NCI-H1105 treated with DMSO at 0.1 percent for 48 hours (cell line): Measurements from ENCODE around the gene TMCC1.
A peak's percentile ranks its signal among the peaks of the same experiment; 100 is the strongest.
"Not testable (repeated sequence)": the region's sequence is repeated elsewhere in the genome, so short reads cannot be mapped to it uniquely, and the experiment has no call there.

Experiments used
- DNase-seq: peaks from one replicate; lab custom pipeline; 2025; lab: John Stamatoyannopoulos, UW

The TMCC1 gene

DNA sequence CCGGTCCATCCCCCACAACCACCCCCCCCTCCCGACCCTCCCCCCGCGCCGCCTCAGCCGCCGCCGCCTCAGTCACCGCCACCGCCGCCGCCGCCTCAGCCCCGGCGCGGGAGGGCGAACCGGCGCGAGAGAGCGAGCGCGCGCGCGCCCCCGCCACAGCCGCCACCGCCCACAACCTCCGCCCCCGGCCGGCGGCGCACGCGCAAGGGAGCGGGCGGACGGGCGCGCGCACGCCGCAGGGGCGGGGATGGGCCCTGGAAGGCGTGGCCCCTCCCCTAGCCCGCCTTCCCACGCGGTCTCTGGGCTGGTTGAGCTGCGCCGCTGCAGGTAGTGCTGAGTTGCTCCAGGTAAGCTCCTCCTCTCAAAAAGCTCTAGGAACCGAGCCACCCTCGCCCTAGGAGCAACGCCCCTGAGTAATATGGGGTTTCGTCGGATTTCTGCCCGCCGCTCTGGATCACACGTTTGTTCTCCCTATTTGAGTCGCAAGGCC is at the start of gene TMCC1:
TSS of gene TMCC1 (minus strand) at position 131 of the 490 bp plus-strand sequence.
- DNase-seq: peak; percentile 98

GRCh38 chr3:129943020-129943419 is 49.5 kb upstream of the TMCC1 start:
- no peak for DNase-seq

DNA sequence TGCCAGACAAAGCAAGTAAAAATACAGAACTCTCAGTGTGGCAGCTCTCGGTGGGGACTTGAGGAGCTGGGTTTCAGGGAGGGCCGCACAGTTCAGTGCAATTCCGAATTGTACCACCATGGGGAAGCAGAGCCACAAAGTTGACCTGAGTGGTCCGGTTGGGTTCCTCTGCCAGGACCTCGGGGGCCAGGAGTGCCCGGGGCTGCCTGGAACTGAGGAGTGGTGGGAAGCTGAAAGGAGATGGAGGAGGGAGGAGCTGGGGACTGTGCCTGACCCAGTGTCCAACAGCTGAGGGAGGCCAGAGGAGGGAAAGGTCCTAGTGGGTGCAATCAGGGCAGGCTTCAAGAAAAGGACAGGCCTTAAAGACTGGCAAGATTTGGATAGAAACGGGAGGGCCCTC is 48.8 kb upstream of the TMCC1 start:
- peak; percentile 77 for DNase-seq

DNA sequence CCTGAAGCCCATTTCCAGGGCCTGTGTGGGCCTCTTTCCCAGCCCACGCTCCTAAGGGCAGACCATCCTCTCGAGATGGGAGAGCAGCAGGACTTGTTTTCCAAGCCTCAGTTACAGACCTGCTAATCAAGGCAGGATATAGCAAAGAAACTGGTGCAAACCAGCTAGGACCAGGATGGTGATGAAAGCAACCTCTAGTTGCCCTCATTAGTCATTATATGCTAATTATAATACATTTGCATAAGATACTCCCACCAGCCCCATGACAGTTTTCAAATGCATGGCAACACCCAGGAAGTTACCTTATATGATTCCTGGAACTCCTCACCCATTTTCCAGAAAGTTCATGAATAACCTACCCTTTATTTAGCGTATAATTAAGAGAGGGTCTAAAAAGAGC is 46.6 kb upstream of the TMCC1 start:
- no peak for DNase-seq

GRCh38 chr3:129938140-129938930 is 44.8 kb upstream of the TMCC1 start:
- DNase-seq: no peak

DNA sequence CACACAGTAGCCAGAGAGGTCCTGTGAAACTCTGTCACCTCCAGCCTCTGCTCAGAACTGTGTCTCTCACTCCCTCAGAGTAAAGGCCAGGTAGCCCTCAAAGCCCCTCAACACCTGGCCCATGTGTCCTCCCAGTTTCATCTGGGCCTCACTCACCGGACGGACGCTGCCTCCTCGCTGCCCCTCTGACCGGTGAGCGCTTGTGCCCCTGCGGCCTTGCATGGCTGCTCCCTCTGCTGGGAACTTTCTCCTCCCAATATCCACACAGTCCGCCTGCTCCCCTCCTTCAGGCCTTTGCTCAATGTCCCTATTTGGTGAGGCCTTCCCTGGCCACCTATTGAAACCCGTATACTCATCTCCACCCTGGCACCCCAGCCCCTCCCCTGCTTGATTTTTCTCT is 44.2 kb upstream of the TMCC1 start:
- no peak for DNase-seq

GRCh38 chr3:129936757-129937156 is 43.2 kb upstream of the TMCC1 start:
- DNase-seq: no peak

GRCh38 chr3:129934234-129935123 is 41.0 kb upstream of the TMCC1 start:
- DNase-seq: peak; percentile 57

DNA sequence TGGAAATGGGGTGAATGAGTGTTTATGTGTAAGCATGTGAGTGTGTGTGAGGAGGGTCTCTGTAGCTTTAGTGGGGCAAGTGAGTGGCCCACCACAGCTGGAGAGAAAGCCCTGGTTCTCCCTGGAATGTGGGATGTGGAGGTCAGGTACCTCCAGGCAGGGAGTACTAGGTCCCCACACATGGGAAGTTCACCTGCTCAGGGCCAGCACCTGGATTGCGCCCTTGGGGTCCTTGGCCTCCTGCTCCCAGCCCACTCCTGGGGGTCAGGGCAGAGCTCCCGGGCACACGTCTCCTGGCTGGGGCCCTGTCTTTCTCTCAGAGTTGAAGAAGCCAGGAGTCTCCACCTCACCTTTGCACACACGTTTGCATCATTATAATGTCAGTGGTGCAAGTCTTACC is 40.0 kb upstream of the TMCC1 start:
- no peak for DNase-seq

GRCh38 chr3:129929383-129929782 is 35.9 kb upstream of the TMCC1 start:
- no peak for DNase-seq

- no peak for DNase-seq
These were observed 33.6 kb upstream of the TMCC1 start for GRCh38 chr3:129927072-129927471.

GRCh38 chr3:129919806-129920205 is 26.3 kb upstream of the TMCC1 start:
- no peak for DNase-seq

DNA sequence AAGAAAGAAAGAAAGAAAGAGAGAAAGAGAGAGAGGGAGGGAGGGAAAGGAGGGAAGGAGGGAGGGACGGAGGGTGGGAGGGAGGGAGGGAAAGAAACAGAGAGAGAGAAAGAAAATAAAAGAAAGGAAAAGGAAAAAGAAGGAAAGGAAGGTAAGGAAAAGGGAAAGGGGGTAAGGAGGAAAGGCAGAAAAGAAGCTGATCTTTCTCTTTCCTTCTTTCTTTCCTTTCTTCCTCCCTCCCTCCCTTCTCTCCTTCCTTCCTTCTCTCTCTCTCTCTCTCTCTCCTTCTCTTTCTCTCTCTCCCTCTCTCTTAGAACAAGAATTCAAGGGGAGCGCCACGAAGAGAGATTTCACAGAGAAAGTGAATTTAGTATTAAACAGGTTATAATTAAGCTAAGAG is 25.8 kb upstream of the TMCC1 start:
- no peak for DNase-seq

DNA sequence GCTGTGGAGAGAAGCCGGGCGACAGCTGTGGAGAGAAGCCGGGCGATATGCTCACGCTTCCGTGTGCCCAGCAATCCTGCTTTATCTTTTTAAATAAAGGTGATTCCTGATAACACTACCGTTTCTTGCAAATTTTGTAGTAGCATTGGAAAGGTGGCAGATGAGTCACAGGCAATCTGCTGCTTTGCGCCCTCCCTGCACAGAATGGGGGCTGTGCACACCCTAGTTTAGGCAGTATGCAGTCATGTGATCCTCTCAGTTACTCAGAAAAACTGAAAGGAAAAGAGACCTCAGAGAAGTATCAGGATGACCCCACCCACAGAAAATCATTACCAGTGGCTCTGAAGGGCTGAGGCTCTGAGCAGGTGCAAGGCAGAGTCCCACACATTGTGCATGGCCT is 24.9 kb upstream of the TMCC1 start:
- no peak for DNase-seq

GRCh38 chr3:129917423-129918007 is 24.0 kb upstream of the TMCC1 start:
- no peak for DNase-seq

GRCh38 chr3:129913618-129914017 is 20.1 kb upstream of the TMCC1 start:
- no peak for DNase-seq

DNA sequence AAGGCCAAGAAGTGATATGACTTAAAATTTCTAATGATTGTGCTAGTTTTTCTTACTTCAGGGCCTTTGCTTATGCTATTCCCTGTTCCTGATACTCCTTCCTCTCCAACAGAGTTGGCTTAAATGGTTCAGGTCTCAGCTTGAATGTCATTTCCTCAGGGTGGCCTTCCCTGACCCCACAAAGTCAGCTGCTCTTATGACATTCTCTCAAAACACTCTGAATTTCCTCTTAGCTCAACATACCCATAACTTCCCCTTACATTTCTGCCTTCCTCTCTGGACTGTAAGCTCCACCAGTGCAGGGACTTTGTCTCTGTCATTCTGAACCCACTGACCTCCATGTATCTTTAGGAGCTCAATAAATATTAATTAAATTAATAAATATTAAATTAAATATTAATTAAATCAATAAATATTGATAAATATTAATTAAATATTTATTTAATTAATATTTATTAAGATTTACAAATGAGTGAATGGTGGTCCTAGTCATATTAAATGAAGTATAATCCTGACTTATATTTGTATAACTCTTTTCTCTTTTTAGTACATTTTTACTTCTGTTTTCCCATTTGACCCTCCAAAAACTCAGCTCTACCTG is 17.9 kb upstream of the TMCC1 start:
- no peak for DNase-seq

DNA sequence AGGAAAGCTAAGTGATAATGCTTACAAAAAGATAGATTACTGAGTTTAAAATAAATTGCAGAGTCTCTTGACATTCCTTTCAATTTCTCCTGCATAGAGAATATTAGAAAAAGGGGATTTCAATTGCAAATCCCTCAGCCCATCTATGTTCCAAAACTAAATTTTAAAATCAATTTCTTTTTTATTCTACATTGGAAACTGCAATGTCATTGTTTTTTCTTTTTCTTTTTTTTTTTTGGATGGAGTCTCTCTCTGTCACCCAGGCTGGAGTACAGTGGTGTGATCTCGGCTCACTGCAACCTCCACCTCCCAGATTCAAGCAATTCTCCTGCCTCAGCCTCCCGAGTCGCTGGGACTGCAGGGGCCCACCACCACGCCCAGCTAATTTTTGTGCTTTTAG is 15.7 kb upstream of the TMCC1 start:
- DNase-seq: not testable (repeated sequence)

DNA sequence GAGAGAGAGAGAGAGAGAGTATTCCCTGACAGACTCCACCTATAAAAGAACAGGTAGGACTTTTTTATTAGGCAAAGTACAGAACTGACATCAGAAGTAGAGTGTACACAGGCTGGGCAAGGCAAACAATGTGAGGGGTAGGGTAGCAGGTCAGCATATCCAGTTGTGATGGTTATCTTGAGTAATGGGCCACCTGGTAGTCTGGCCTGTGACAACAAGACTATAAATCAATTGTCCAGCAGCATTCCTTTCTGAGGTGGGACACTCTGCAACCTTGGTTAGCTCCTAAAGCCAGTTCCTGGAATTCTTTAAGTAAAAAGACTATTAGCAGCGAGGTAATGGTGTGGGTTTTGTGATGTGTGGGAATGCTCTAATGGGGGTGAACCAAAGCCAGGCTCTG is 14.9 kb upstream of the TMCC1 start:
- DNase-seq: no peak

DNA sequence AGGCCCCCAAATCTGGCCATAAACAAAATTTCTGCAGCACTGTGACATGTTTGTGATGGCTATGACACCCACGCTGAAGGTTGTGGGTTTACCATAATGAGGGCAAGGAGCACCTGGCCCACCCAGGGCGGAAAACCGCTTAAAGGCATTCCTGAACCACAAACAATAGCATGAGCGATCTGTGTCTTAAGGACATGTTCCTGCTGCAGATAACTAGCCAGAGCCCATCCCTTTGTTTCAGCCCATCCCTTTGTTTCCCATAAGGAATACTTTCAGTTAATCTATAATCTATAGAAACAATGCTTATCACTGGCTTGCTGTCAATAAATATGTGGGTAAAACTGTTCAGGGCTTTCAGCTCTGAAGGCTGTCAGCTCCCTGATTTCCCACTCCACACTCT is 7.8 kb upstream of the TMCC1 start:
- DNase-seq: not testable (repeated sequence)

GRCh38 chr3:129897026-129897425 is 3.5 kb upstream of the TMCC1 start:
- no peak for DNase-seq
